Nephron progenitor cell (in vitro differentiated cells): ENCODE results near the gene STK32A.

Experiments
- DNase-seq: peaks from one replicate; pipeline ENCODE4 v3.0.0; 2021
- H3K27ac Mint-ChIP-seq: 2 replicates; pipeline ENCODE4 v1.8.0; 2021; ENCODE audit warnings: mild to moderate bottlenecking, moderate library complexity, mixed read lengths
- H3K27me3 Mint-ChIP-seq: 2 replicates; pipeline ENCODE4 v1.8.0; 2021; ENCODE audit warnings: mild to moderate bottlenecking, low read depth, mixed read lengths; ENCODE audit not compliant: poor library complexity
- H3K36me3 Mint-ChIP-seq: 2 replicates; pipeline ENCODE4 v1.8.0; 2021; ENCODE audit warnings: low read depth, mixed read lengths
- H3K4me1 Mint-ChIP-seq: 2 replicates; pipeline ENCODE4 v1.8.0; 2021; ENCODE audit warnings: mixed read lengths
- H3K4me3 Mint-ChIP-seq: 2 replicates; pipeline ENCODE4 v1.8.0; 2021; ENCODE audit warnings: mild to moderate bottlenecking, moderate library complexity, mixed read lengths
- H3K9me3 Mint-ChIP-seq: 2 replicates; pipeline ENCODE4 v1.8.0; 2021; ENCODE audit warnings: mild to moderate bottlenecking, moderate library complexity, mixed read lengths
- CTCF ChIP-seq: fragments of 200-600 bp; sonication (generic); IDR thresholded peaks from 2 replicates; pipeline ENCODE4 v1.5.0; 2021; ENCODE audit warnings: antibody characterized with exemption

STK32A gene

GRCh38 chr5:147369742-147370374 is 135.0 kb downstream of the STK32A start:
- no peak for DNase-seq

GRCh38 chr5:147371290-147371689 is 136.5 kb downstream of the STK32A start:
- H3K36me3 Mint-ChIP-seq = peaks cover 4% of the 10 kb centered on the region
- peaks cover 29% of the 10 kb centered on the region for H3K4me1 Mint-ChIP-seq
- no peak overlapping the region for H3K4me3 Mint-ChIP-seq

More at GRCh38 chr5:147369742-147370374, 135.0 kb downstream of the STK32A start:
- Mint-ChIP-seq H3K9me3 (peaks cover 2% of the 10 kb centered on the region), H3K36me3 (peaks cover 4% of the 10 kb centered on the region), H3K27ac (no peak overlapping the region), H3K4me3 (no peak overlapping the region), H3K4me1 (peaks cover 25% of the 10 kb centered on the region), H3K27me3 (peaks cover 5% of the 10 kb centered on the region)
- TF ChIP-seq CTCF = peak; percentile 63

GRCh38 chr5:147372191-147372590 is 137.4 kb downstream of the STK32A start:
- peaks cover 12% of the 10 kb centered on the region for H3K36me3 Mint-ChIP-seq
- H3K27ac Mint-ChIP-seq = no peak overlapping the region
- TF ChIP-seq CTCF = no peak
- H3K4me1 Mint-ChIP-seq = peaks cover 30% of the 10 kb centered on the region
- DNase-seq = no peak
- H3K27me3 Mint-ChIP-seq = peaks cover 5% of the 10 kb centered on the region
- peaks cover 3% of the 10 kb centered on the region for H3K9me3 Mint-ChIP-seq
- no peak overlapping the region for H3K4me3 Mint-ChIP-seq

More at GRCh38 chr5:147371290-147371689, 136.5 kb downstream of the STK32A start:
- Mint-ChIP-seq H3K27me3 (peaks cover 5% of the 10 kb centered on the region), H3K27ac (no peak overlapping the region), H3K9me3 (no peaks in the 10 kb centered on the region)
- no peak for DNase-seq
- no peak for TF ChIP-seq CTCF

- H3K4me3 Mint-ChIP-seq = no peak overlapping the region
- H3K4me1 Mint-ChIP-seq = peaks cover 34% of the 10 kb centered on the region
- peaks cover 22% of the 10 kb centered on the region for H3K36me3 Mint-ChIP-seq
- no peak for DNase-seq
- peaks cover 5% of the 10 kb centered on the region for H3K27me3 Mint-ChIP-seq
- H3K9me3 Mint-ChIP-seq = peaks cover 14% of the 10 kb centered on the region
- H3K27ac Mint-ChIP-seq = no peak overlapping the region
- TF ChIP-seq CTCF = no peak
These were observed 138.5 kb downstream of the STK32A start for GRCh38 chr5:147373328-147373727.

- Mint-ChIP-seq H3K36me3 (peaks cover 38% of the 10 kb centered on the region), H3K27ac (peak overlapping the region; percentile 40), H3K27me3 (peaks cover 5% of the 10 kb centered on the region), H3K9me3 (peaks cover 32% of the 10 kb centered on the region), H3K4me1 (peaks cover 34% of the 10 kb centered on the region), H3K4me3 (no peak overlapping the region)
- no peak for TF ChIP-seq CTCF
- DNase-seq = no peak
These were observed 140.3 kb downstream of the STK32A start for GRCh38 chr5:147375151-147375550.

GRCh38 chr5:147377682-147378081 is 142.9 kb downstream of the STK32A start:
- H3K27ac Mint-ChIP-seq = no peak overlapping the region
- peaks cover 5% of the 10 kb centered on the region for H3K27me3 Mint-ChIP-seq
- no peak overlapping the region for H3K4me3 Mint-ChIP-seq
- no peak for DNase-seq
- TF ChIP-seq CTCF = no peak
- H3K9me3 Mint-ChIP-seq = peaks cover 58% of the 10 kb centered on the region
- H3K36me3 Mint-ChIP-seq = peaks cover 52% of the 10 kb centered on the region
- H3K4me1 Mint-ChIP-seq = peaks cover 25% of the 10 kb centered on the region
